PC-3 (cell line): ENCODE data around the gene LMLN. TPM values are rescaled to one million over a fixed set of nuclear protein-coding genes. Genes with fewer than 3 reads are reported as not detected.

ENCODE experiments used
- ATAC-seq: fragments of 200-7000 bp; cut with Tn5 transposase; 2 replicates; pipeline ENCODE4 v1.9.1; 2020; ENCODE audit warnings: mild to moderate bottlenecking, moderate library complexity
- BruUV-seq: library from RNA; stranded (reverse); fragments of 400-500 nt; replicated peaks from 2 replicates; lab custom pipeline; 2021; lab: Mats Ljungman, UMichigan
- CTCF ChIA-PET: fragments of 300-600 bp; sonication (Branson Sonifier 250); formaldehyde crosslinking; loops from one replicate; lab custom pipeline; 2022; ENCODE audit warnings: antibody characterized with exemption; lab: Charles Lee
- POLR2A ChIA-PET: fragments of 300-600 bp; sonication (Branson Sonifier 250); formaldehyde crosslinking; loops from one replicate; lab custom pipeline; 2022; ENCODE audit warnings: antibody characterized with exemption; ENCODE audit not compliant: unreplicated experiment; lab: Charles Lee
- DNase-seq: peaks from one replicate; pipeline ENCODE4 v3.0.0-alpha.2; 2015
- H2AFZ ChIP-seq: fragments of 300-600 bp; sonication (generic); 2 replicates; pipeline ENCODE4 v1.6.0; 2016; ENCODE audit warnings: antibody characterized with exemption, low read length
- H3F3A ChIP-seq: fragments of 300-600 bp; sonication (generic); one replicate; pipeline ENCODE4 v1.6.0; 2017; ENCODE audit warnings: antibody characterized with exemption, low read length, control low read depth, mild to moderate bottlenecking; ENCODE audit not compliant: unreplicated experiment
- H3K27ac ChIP-seq: fragments of 300-600 bp; sonication (generic); 2 replicates; pipeline ENCODE4 v1.5.1; 2016; ENCODE audit warnings: mild to moderate bottlenecking, low read length
- H3K27me3 ChIP-seq: fragments of 300-600 bp; sonication (generic); 2 replicates; pipeline ENCODE4 v1.6.1; 2016; ENCODE audit warnings: low read length, mixed read lengths
- H3K36me3 ChIP-seq: fragments of 300-600 bp; sonication (generic); 2 replicates; pipeline ENCODE4 v1.6.1; 2016; ENCODE audit warnings: low read depth, mixed run types, low read length, mixed read lengths
- H3K4me1 ChIP-seq: fragments of 300-600 bp; sonication (generic); 2 replicates; pipeline ENCODE4 v1.5.1; 2016; ENCODE audit warnings: low read length; ENCODE audit not compliant: insufficient read depth
- H3K4me2 ChIP-seq: fragments of 300-600 bp; sonication (generic); 2 replicates; pipeline ENCODE4 v1.6.0; 2016; ENCODE audit warnings: low read length
- H3K4me3 ChIP-seq: fragments of 300-600 bp; sonication (generic); 2 replicates; pipeline ENCODE4 v1.5.1; 2016; ENCODE audit warnings: mild to moderate bottlenecking, low read length, mixed read lengths
- H3K79me2 ChIP-seq: fragments of 300-600 bp; sonication (generic); 2 replicates; pipeline ENCODE4 v1.6.1; 2017; ENCODE audit warnings: low read length, mixed read lengths
- H3K9ac ChIP-seq: fragments of 300-600 bp; sonication (generic); 2 replicates; pipeline ENCODE4 v1.6.0; 2016; ENCODE audit warnings: mild to moderate bottlenecking, low read length
- H3K9me2 ChIP-seq: fragments of 300-600 bp; sonication (generic); replicated peaks from 2 replicates; pipeline ENCODE4 v1.6.1; 2016; ENCODE audit warnings: mixed run types, low read length, mixed read lengths
- H3K9me3 ChIP-seq: fragments of 300-600 bp; sonication (generic); 2 replicates; pipeline ENCODE4 v1.6.1; 2016; ENCODE audit warnings: low read length, mixed read lengths
- H4K20me1 ChIP-seq: fragments of 300-600 bp; sonication (generic); 2 replicates; pipeline ENCODE4 v1.6.1; 2016; ENCODE audit warnings: low read length, mixed read lengths
- EZH2 ChIP-seq: fragments of 300-600 bp; sonication (generic); IDR thresholded peaks from one replicate; pipeline ENCODE4 v1.6.1; 2017; ENCODE audit warnings: antibody characterized with exemption, mild to moderate bottlenecking, low read length; ENCODE audit not compliant: unreplicated experiment
- EZH2phosphoT487 ChIP-seq: fragments of 300-600 bp; sonication (generic); IDR thresholded peaks from 2 replicates; pipeline ENCODE4 v1.6.1; 2018; ENCODE audit warnings: mild to moderate bottlenecking, antibody characterized with exemption, low read length, borderline replicate concordance
- intact Hi-C: fragments of 100-400 bp; cut with micrococcal nuclease; formaldehyde crosslinking; loops from 2 replicates; pipeline ENCODE4 v1.9.0; 2023
- total RNA-seq: library from RNA; depleted of rRNA; stranded (reverse); fragments of >200 nt; gene quantifications from 2 replicates; pipeline ENCODE4 v1.2.3, GENCODE V29; 2014
- TF ChIP-seq, protein P1 (sequence below): fragments of 300-600 bp; sonication (generic); conservative IDR thresholded peaks from 2 replicates; pipeline ENCODE4 v1.5.1; 2017; ENCODE audit warnings: antibody characterized with exemption, low read depth, mild to moderate bottlenecking, low read length

Gene LMLN
- total RNA-seq, 1 experiment from 2014 or later, result 3.7 TPM

DNA sequence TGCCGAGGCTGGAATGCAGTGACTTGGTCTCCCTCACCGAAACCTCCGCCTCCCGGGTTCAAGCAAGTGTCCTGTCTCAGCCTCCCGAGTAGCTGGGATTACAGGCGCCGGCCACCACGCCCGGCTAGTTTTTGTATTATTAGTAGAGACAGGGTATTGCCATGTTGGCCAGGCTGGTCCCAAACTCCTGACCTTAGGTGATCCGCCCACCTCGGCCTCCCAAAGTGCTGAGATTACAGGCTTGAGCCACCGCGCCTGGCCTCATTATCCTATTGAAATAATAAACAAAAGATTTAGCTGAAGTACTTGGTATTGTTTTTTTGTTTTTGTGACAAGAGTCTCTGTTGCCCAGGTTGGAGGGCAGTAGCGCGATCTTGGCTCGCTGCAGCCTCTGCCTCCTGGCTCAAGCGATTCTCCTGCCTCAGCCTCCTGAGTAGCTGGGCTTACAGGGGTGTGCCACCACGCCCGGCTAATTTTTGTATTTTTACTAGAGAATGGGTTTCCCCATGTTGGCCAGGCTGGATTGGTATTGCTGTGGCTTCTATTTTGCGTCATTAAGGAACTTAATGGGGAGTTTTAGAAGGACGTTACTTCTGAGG lies 8.5 kb upstream of the LMLN start:
- H2AFZ ChIP-seq, result no peak overlapping the region
- peaks cover 25% of the 10 kb centered on the region for H3F3A ChIP-seq
- ATAC-seq, result no peak
- no peaks in the 10 kb centered on the region for H3K9me2 ChIP-seq
- ChIA-PET CTCF (no interaction called here), POLR2A (no interaction called here)
- DNase-seq, result no peak
- no peaks in the 10 kb centered on the region for H3K27me3 ChIP-seq
- H3K9me3 ChIP-seq, result no peaks in the 10 kb centered on the region
- H3K27ac ChIP-seq, result no peak overlapping the region
- BruUV-seq, result no TSS peak
- H3K36me3 ChIP-seq, result peaks cover 57% of the 10 kb centered on the region
- peaks cover 53% of the 10 kb centered on the region for H4K20me1 ChIP-seq
- no peak for TF ChIP-seq EZH2phosphoT487
- TF ChIP-seq EZH2, result no peak
- TF ChIP-seq, protein P1, sequence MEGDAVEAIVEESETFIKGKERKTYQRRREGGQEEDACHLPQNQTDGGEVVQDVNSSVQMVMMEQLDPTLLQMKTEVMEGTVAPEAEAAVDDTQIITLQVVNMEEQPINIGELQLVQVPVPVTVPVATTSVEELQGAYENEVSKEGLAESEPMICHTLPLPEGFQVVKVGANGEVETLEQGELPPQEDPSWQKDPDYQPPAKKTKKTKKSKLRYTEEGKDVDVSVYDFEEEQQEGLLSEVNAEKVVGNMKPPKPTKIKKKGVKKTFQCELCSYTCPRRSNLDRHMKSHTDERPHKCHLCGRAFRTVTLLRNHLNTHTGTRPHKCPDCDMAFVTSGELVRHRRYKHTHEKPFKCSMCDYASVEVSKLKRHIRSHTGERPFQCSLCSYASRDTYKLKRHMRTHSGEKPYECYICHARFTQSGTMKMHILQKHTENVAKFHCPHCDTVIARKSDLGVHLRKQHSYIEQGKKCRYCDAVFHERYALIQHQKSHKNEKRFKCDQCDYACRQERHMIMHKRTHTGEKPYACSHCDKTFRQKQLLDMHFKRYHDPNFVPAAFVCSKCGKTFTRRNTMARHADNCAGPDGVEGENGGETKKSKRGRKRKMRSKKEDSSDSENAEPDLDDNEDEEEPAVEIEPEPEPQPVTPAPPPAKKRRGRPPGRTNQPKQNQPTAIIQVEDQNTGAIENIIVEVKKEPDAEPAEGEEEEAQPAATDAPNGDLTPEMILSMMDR, result no peak
- peaks cover 50% of the 10 kb centered on the region for H3K79me2 ChIP-seq
- intact Hi-C loops, result no loop called here
- peaks cover 18% of the 10 kb centered on the region for H3K4me1 ChIP-seq
- H3K4me3 ChIP-seq, result peak overlapping the region; percentile 92
- H3K9ac ChIP-seq, result peak overlapping the region; percentile 98
- H3K4me2 ChIP-seq, result peak overlapping the region; percentile 88

DNA sequence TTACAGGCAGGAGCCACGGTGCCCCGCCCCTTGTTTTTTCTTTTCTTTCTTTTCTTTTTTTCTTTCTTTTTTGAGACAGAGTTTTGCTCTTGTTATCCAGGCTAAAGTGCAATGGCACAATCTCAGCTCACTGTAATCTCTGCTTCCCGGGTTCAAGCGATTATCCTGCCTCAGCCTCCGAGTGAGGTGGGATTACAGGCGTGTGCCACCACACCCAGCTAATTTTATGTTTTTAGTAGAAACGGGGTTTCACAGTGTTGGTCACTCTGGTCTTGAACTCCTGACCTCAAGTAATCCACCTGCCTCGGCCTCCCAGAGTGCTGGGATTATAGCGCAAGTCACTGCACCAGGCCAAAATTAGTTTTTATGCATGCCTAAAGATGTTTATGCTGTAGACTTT lies 7.6 kb upstream of the LMLN start:
- POLR2A ChIA-PET, result no interaction called here
- H4K20me1 ChIP-seq, result peaks cover 53% of the 10 kb centered on the region

DNA sequence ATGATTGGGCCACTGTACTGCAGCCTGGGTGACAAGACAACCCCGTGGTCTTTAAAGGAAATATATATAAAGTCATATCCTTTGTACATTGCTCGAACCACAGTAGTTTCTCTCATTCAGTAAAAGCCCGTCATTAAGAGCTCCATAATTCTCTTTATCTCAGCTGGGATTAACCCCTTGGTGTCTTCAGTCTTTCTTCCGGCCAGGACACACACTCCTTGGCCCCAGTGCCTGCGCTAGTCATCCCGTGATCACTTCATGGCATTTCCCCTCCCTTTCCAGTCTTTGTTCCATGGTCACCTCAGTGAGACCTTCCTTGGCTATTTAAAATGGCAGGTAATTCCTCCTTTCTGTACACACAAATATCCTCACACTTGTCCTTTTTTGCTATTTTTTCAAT lies 6.7 kb upstream of the LMLN start:
- Histone ChIP-seq H4K20me1 (peaks cover 53% of the 10 kb centered on the region), H3K4me3 (0 out of 2 replicates have a peak overlapping the region, but pooled peaks have one; percentile 6), H3K4me1 (peaks cover 18% of the 10 kb centered on the region), H3K9ac (no peak overlapping the region), H3K27ac (no peak overlapping the region), H3K27me3 (no peaks in the 10 kb centered on the region), H3K9me2 (no peaks in the 10 kb centered on the region), H3K4me2 (peak overlapping the region; percentile 16; the same call in 1 of the 2 replicates), H3K36me3 (peaks cover 60% of the 10 kb centered on the region), H3K9me3 (no peaks in the 10 kb centered on the region), H2AFZ (no peak overlapping the region), H3F3A (peaks cover 35% of the 10 kb centered on the region), H3K79me2 (peaks cover 50% of the 10 kb centered on the region)
- TF ChIP-seq EZH2phosphoT487 (no peak), EZH2 (no peak)
- TF ChIP-seq, protein P1, result no peak
- no peak for DNase-seq
- intact Hi-C loops, result no loop called here
- BruUV-seq, result no TSS peak
- no peak for ATAC-seq
- ChIA-PET POLR2A (no interaction called here), CTCF (no interaction called here)

More for the DNA sequence above, 7.6 kb upstream of the LMLN start:
- H3K9me3 ChIP-seq, result no peaks in the 10 kb centered on the region
- H3K9me2 ChIP-seq, result no peaks in the 10 kb centered on the region
- peaks cover 29% of the 10 kb centered on the region for H3F3A ChIP-seq
- CTCF ChIA-PET, result no interaction called here
- H3K36me3 ChIP-seq, result peaks cover 60% of the 10 kb centered on the region
- H2AFZ ChIP-seq, result no peak overlapping the region
- peaks cover 50% of the 10 kb centered on the region for H3K79me2 ChIP-seq
- BruUV-seq, result no TSS peak
- H3K9ac ChIP-seq, result no peak overlapping the region
- H3K4me3 ChIP-seq, result peak overlapping the region; percentile 92; the same call in 1 of the 2 replicates
- H3K27me3 ChIP-seq, result no peaks in the 10 kb centered on the region
- TF ChIP-seq, protein P1, result no peak
- TF ChIP-seq EZH2phosphoT487 (no peak), EZH2 (no peak)
- ATAC-seq (no peak), DNase-seq (no peak)
- intact Hi-C loops, result no loop called here
- H3K27ac ChIP-seq, result no peak overlapping the region
- peak overlapping the region; percentile 88 for H3K4me2 ChIP-seq
- H3K4me1 ChIP-seq, result peaks cover 18% of the 10 kb centered on the region
